A673 (cell line): Measurements from ENCODE around the gene PCDH19.

ENCODE experiments used
- EZH2 ChIP-seq: fragments of 200-600 bp; sonication (generic); IDR thresholded peaks from 2 replicates; pipeline ENCODE4 v1.6.1; 2017; ENCODE audit warnings: borderline replicate concordance, low read depth, mild to moderate bottlenecking, mixed read lengths, antibody characterized with exemption, low read length; ENCODE audit not compliant: poor library complexity, severe bottlenecking
- TF ChIP-seq, protein P1 (sequence below): fragments of 300-800, 200-600 bp; sonication (generic); conservative IDR thresholded peaks from 2 replicates; pipeline ENCODE4 v1.5.1; 2017; ENCODE audit warnings: low read depth, mild to moderate bottlenecking, antibody characterized with exemption, low read length, moderate library complexity, mixed read lengths

DNA sequence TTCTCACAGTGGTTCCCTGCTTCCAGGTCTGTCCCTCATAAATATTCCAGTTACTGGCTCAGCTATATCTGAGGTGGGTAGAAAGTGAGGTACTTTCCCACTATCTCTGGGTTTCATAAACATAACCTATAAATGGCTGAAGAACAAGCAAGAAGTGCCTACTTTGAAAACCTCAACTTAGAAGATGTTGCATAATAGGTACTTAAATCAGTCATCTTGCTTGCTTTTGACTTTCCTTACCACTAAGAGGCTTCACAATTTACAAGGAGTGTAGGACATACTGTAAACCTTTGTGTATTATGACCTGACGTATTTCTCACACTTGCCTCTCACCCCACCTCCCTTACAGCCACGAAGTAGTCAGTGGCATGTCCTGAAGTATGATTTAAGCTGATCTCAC is 145.9 kb downstream of the PCDH19 start:
- TF ChIP-seq, protein P1, sequence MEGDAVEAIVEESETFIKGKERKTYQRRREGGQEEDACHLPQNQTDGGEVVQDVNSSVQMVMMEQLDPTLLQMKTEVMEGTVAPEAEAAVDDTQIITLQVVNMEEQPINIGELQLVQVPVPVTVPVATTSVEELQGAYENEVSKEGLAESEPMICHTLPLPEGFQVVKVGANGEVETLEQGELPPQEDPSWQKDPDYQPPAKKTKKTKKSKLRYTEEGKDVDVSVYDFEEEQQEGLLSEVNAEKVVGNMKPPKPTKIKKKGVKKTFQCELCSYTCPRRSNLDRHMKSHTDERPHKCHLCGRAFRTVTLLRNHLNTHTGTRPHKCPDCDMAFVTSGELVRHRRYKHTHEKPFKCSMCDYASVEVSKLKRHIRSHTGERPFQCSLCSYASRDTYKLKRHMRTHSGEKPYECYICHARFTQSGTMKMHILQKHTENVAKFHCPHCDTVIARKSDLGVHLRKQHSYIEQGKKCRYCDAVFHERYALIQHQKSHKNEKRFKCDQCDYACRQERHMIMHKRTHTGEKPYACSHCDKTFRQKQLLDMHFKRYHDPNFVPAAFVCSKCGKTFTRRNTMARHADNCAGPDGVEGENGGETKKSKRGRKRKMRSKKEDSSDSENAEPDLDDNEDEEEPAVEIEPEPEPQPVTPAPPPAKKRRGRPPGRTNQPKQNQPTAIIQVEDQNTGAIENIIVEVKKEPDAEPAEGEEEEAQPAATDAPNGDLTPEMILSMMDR: no peak
- no peak for TF ChIP-seq EZH2
